NCI-H69 (cell line): ENCODE results near the gene TBRG4.
A peak's percentile ranks its signal among the peaks of the same experiment; 100 is the strongest.

Experiments
- DNase-seq: peaks from one replicate; lab custom pipeline; 2025; lab: John Stamatoyannopoulos, UW

TBRG4 gene

DNA sequence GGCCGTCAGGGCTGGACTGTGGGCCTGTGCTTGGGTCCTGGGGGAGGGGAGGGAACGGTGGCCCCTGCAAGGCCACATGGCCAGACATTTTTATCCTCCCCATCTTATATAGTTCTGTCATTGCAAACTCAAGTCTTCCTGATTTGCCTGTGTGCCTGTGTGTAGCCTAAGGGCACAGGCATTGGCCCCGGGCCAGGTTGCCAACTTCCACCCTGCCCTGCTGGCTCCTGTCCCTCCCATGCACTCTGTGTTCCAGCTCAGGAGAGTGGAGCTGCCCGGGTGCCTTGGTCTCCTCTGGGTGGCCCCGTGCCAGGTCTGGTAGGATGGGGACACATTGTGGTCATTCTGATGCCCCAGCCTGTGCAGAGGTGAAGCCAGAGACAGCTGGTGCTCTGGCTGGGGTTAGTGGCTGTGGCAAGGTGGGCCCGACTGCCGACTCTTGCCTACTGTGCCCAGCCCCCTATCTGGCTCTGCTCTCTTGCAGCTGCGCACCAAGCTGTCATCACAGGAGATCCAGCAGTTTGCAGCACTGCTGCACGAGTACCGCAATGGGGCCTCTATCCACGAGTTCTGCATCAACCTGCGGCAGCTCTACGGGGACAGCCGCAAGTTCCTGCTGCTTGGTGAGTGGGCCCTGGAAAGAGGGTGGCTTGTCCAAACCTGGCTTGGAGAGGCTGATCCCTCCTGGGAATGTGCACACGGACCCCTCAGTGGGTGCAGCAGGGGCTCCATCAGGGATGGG, 37.5 kb downstream of the TBRG4 start:
- DNase-seq = peak; percentile 59

DNA sequence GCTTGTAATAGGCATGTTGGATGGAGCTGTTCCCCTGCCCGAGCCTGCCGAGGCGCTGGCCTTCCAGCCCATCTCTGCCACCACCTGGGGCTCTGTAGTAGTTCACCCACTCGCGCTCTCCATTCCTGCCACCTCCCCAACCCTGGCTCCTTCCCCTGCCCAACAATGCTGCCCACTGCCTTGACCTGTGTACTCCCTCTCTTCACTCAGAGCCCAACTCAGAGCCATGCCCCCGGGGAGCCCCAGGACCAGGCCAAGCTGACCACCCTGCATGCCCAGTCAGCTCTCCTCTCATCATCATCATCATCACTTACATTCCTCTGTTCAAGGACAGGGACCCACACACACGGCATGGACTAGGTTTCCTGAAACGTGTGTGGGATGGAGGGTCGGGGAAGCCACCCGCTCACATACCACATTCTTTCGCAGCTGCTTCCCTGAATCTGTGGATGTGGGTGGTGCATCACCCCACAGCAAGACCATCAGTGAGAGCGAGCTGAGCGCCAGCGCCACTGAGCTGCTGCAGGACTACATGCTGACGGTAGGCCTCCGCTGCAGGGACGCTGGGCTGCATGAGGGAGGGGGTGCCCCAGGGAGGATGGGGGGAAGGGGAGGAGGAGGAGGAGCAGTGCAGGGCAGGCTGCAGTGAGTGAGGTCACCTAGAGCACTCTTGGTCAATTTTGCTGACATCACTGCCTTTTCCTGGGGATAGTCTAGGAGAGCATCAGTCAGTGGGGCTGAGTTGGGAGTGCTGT, 38.3 kb downstream of the TBRG4 start:
- peak; percentile 44 for DNase-seq

DNA sequence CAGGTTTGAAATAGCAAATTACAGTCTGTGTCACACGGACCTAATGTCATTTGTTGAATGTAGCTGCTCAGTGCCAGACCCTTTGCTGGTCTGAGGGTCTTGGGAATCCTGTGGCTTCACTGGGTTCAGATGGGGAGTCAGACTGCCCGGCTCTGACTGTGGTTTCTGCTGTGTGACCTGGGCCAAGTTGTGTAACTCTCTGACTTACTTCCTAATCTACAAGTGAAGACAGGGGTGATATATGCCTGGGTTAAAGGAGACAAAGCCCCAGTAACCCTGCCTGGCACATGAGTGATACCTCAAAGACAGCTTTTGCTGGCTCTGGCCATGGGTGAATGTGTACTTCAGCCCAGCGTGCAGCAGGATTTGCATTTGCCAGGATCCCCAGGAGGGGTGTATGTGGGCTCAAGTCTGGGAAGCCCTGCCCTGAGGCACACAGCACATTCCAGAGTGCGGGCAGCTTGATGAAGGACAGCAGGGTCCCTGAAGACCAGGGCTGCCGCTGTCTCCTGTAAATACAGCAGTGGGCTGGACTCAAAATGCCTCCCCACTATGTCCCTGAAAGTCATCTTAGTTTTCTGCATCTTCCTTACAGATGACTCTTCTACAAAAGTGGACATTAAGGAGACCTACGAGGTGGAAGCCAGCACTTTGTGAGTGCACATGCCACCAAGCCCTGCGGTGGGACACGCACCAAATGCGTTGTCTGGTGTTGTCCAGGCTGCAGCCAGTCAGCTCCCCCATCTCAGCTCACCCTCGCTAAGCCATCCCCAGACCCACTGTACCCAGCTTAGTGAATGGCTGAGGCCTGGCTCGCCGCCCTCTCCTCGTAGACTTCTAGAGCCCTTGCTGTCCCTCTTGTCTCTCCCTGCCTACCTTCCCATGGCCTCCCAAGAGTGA, 39.1 kb downstream of the TBRG4 start:
- no peak for DNase-seq

DNA sequence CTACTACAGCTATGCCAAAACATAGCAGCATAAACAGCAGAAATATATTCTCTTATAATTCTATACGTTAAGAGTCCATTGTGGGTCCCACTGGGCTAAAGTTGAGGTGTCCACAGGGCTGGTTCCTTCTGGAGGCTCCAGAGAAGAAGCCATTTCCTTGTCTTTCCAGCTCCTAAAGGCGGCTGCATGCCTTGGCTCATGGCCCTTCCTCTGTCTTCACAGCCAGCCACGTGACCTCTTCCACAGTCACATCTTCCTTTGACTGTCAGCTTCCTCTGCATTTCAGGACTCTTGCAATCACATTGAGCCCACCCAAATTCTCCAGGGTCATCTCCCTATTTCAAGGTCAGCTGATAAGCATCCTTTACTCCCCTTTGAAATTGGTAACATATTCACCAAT, 40.0 kb downstream of the TBRG4 start:
- no peak for DNase-seq

DNA sequence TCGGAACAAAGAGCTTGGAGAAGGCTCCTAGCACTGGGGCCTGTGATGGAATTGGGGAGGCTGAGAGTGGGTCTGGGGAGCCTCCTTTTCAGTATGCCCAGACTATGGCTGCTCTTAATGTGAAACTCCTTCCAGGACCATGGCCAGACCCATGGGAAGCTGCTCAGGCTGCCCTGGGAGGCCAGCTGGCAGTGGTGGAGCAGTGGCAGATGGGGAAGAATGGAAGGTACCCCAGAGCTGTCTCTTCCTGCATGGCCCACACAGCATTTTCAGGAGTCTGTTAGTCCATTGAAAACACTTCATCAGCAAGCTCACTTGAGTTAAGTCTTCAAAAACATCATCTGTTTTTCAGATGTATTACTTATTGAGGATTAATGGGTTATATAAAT, 41.2 kb downstream of the TBRG4 start:
- no peak for DNase-seq

DNA sequence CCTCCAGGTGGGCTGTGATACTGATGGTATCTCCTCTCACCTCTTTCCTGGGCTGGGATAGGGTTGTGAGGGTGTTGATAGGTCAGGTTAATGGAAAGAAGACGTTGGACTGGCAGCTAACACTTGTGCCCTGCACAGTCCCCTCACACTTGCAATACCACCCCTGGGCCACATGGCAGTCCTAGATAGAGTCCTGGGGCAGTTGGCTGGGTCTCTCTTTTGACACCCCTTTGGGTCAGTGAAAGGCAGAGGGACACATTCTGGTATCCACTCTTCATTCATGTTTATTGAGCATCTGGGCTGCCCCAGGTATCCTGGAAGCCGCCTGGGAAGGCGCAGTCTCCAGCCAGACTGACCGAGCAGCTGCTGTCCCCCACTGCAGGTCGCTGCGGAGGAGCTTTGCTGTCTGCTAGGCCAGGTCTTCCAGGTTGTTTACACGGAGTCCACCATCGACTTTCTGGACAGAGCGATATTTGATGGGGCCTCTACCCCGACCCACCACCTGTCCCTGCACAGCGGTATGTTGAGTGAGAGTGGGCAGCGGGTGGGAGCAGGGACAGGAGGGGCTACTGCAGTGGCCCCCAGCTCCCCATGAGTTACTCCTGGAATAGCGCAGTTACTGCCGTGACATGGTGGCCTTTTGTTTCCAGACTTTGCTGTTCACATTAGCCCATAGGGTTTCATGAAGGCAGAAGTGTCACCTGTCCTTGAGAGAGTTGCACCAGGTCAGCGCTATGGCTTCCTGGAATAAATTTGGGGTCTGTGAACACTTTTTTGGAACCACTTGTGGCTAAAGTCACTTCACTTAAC, 41.8 kb downstream of the TBRG4 start:
- no peak for DNase-seq

DNA sequence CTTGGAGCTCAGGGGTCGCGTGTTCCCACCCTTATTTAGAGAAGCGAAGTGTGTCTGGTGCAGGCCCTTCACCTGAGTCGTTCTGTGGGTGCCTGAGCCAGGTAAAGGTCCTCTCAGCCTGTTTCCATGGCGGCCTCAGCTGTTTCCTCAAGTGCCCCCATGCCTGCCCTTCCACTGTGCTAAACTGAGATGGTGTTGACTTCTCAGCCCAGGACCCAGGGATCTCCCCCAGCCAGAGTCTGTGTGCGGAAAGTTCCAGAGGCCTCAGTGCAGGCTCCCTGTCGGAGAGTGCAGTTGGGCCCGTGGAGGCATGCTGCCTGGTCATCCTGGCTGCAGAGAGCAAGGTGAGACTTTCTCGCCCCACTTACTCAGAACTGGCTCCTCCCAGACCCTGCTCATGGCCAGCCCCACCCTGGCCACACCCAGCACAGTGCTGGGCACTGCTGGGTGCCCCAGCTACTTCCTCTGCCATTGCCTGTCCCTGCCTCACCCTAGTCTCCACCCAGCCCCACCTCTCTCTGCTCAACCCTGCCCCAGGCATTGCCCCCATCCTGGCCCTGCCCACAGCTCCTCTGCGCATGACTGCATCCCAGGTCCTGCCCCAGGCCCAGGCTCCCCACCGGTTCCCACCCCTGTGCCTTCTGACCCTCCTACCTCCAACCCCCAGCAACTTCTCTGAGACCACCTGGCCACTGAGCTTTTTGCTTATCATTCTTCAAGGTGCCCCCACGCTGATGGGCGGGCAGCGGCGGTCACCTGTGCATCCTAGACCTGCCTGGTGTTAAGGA, 43.1 kb downstream of the TBRG4 start:
- DNase-seq = no peak

DNA sequence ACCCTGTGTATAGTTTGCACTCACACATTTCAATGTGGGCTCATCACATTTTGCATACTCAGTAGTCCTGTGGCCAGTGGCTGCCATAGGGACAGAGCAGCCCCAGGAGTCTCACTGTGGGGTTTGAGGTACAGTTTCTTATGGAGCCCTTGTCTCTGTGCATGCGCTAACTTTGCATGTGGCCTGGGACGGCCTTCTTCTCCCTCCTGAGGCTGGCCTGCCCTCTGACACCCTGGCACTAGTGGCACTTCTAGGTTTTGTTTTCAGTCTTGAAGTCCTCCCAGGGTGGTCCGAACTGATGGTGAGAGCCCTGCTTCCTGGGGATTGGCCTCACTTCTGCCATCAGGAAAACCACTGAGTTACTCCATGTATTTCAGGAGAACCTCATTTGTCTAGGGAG, 43.9 kb downstream of the TBRG4 start:
- DNase-seq = no peak

DNA sequence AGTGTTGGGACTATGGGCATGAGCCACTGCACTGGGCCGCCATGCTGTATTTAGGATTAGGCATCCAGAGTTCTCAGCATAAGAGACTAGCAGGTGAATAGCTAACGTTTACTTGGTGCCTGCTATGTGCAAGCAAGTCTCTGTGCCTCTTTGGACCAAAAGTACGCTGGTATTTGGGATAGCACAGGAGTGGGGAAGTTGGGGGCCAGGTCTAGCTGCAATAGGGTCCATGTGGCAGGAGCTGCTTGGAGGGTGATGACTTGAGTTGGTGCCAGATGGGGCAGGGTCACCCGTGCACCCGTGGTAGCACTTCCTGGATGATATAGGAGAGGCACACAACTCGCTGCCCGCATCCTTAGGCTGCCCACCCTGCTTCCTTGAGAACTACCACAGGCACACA, 45.1 kb downstream of the TBRG4 start:
- no peak for DNase-seq

DNA sequence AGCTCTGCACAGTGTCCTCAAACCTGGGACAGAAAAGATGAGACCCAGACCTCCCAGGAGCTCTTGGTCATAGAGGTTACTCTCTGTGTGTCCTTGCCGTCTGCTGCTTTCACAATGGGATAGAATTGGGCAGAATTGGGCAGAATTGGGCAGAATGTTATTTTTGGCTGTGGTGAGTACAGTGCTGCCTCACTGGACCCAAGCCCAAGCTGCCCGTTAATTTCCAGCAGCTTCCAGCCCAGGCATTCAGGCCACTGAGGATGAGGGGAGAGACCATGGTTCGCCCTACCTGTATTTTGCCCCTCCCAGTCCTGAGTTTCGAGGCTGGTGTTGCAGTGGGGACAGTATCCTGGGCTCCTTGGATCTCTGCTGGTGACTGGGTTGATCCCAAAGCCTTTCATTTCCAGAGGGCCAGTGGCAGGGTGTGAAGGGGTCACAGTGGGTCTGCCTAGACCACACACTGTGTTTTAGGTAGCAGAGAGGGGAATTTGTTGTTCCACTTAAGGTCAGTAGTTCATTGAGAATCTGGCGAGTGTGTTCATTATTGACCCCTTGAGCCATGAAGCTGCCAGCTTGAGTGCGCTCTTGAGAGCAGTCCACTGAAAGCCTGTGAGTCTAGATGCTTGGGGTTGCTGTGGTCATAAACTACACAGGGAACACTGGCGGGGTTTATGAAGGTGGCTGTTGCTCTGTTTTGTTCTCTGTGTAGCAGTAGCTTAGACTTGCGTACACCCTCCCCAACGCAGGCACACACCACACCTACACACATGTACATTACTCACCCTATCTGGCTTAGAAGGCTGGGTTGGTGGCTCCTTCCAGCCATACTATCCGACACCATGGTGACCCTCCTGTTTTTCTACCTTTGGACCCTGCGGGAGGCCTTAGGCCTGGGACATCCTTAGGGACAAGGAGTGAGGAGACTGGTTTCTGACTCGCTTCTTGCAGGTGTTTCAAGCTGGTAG, 46.2 kb downstream of the TBRG4 start:
- DNase-seq = no peak

DNA sequence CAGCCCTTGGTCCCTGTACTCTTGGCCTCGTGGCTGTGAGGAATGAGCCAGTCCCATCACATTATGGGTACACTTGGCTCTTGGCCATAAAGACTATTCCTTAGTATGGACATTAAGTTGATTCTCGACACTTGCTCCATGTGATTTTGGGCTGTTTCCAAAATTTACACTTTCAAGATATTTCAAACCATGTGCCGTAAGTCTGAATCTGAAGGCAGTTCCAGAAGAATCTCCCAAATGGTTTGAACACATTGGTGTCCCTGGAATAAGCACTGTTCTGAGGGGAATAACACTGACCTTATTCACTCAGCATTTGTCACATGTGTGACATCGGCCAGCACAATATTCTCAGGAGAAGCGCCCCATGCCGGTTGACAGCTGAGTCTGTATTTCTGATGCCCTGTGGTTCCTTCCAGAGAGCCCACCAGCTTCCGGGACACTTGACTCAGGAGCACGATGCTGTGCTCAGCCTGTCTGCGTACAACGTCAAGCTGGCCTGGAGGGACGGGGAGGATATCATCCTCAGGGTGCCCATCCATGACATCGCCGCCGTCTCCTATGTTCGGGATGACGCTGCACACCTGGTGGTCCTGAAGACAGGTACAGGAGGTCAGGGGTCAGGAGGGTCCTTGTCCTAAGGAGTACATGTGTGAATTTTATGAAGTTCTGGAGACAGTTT, 47.3 kb downstream of the TBRG4 start:
- DNase-seq = no peak

DNA sequence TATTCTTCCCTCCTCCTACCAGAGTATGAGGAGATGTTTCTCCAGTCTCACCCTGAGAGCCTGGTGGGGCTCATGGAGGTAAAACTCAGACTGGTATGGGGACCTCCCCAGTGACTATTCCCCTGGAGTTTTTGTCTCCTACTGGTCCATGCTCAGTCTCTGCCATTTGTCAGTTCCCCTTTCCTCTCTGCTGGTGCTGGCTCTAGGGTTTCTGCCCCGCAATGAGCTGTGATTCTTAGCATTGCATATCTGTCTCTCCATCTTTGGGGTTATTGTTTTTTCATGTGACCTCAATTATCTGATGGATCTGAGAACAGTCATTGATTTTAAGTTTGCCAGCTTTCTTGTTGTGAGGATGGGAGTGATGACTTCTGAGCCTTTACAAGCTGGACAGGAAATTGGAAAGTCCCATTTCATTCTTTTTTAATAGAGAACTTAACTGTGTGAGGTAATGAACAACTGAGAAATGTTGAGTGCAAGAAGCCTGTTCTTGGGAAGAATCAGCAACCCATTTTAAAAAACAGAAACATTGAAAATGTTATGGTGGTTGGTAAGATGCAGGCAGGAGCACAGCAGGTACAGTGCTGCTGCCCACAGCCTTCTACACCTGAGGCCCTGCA, 49.6 kb downstream of the TBRG4 start:
- no peak for DNase-seq

DNA sequence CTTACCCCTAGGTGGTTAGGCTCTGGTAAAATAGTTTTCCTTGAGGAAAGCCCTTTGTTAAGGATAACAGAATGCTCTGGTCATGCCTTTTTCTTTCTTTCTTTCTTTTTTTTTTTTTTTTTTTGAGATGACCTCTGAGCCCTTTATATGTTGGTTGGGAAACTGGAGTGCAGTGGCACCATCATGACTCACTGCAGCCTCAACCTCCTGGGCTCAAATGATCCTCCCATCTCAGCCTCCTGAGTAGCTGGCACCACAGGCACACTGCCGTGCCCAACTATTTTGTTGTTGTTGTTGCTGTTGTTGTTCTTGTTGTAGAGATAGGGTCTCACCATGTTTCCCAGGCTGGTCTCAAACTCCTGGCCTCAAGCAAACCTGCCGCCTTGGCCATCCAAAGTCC, 50.1 kb downstream of the TBRG4 start:
- DNase-seq = no peak

DNA sequence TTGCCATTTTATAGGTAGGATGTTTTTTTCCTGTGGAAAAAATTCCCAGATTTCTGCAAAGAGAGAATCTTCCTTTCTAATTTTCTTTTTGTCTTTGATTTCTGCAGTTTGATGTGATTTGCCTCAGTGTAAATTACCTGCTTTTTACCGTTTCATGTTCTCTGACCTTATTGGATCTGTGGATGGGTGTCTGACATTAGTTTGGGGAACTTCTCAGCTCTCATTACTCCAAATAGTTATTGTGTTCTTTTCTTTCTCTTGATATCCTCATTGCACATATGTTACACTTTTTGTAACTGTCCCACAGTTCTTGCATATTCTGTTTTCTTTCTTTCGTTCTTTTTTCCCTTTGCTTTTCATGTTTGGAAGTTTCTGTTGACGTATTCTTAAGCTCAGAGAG, 51.2 kb downstream of the TBRG4 start:
- DNase-seq = no peak

DNA sequence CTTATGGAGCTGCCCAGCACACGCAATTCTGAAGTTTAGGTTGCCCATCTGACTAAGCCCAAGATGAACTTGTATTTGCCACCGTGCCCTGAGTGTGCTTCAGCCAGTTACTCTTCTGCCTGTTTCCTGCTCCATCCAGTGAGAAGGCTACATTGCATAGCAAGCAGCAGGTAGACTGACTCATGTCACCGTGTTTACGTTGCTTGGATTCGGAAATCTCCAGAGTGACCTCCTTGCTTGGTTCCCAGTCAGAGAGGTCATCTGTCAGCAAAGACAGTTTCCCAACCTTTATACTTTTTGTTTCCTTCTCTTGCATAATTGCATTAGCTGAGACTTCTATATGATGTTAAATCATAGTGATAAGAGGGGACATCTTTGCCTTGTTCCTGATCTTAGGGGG, 53.6 kb downstream of the TBRG4 start:
- DNase-seq = no peak

DNA sequence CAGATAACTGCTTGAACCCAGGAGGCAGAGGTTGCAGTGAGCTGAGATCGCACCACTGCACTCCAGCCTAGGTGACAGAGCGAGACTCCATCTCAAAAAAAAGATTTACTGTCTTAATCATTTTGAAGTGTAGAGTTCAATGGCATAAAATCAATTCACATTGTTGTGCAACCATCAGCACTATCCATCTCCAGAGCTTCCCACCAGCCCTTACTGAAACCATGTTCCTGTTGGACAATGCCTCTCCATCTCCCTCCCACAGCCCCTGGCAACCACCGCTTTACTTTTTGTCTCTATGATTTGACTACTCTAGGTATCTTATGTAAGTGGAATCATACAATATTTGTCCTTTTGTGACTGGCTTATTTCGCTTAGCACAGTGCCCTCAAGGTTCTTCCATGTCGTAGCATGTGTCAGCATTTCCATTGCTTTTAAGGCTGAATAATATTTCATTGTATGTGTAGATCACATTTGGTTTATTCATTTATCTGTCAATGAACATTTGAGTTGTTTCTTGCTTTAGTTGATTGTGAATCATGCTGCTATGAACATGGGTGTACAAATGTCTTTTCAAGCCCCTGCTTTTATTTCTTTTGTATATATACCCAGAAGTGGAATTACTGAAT, 55.8 kb downstream of the TBRG4 start:
- DNase-seq = no peak

DNA sequence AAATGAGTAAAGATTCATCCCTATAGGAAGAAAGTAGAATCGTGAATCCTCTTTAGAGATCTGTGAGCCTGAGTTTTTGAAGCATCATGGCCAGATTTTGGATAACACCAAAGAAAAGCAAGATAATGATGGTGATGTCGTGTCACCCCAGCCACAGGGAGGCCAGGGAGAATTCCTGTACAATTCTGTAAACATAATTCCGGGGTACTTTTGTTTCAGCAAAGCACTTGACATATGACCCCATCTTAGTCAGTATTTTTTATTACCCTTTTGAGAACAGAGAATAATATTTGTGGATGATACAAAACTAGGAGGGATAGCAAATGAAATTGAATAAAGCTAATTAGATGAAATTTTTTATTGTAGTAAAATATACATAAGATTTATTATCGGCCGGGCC, 56.5 kb downstream of the TBRG4 start:
- no peak for DNase-seq

DNA sequence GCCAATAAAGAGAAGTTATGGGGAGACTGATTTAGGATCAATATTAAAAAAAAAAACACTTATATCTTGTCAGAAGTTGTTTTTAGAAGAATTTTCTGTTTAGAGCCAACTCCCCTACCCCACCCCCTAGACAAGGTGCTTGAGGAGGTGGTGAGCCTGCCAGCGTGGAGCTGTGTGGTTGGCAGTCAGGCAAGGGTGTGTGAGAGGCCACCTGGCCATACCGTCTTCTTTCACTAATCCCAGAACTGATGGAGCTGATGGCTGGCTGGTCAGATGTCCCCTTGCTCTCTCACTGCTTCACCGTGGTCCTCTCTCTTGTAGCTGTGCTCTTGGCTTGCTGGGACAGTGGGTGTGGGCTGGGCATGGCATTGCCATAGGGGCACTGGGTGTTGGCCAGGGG, 57.1 kb downstream of the TBRG4 start:
- no peak for DNase-seq
